Testis (tissue), 3 donors: ENCODE results near the gene KCTD13. TPM values are rescaled to one million over a fixed set of nuclear protein-coding genes. Genes with fewer than 3 reads are reported as not detected.

Experiments
- DNase-seq: peaks from one replicate; pipeline ENCODE4 v3.0.0-alpha.2; 2019
- H3K27ac ChIP-seq, 2 donors: fragments of 200-600 bp; sonication (generic); one replicate each; pipeline ENCODE4 v1.5.1; 2019
- H3K27me3 ChIP-seq: fragments of 200-600 bp; sonication (generic); one replicate; pipeline ENCODE4 v1.5.1; 2019
- H3K36me3 ChIP-seq: fragments of 200-600 bp; sonication (generic); one replicate; pipeline ENCODE4 v1.5.1; 2017; ENCODE audit warnings: low read depth; ENCODE audit errors: missing control alignments
- H3K4me1 ChIP-seq: fragments of 200-600 bp; sonication (generic); one replicate; pipeline ENCODE4 v1.5.1; 2019
- H3K4me3 ChIP-seq, 2 donors: fragments of 200-600 bp; sonication (generic); one replicate each; pipeline ENCODE4 v1.5.1; 2017 to 2019
- H3K9me3 ChIP-seq: fragments of 200-600 bp; sonication (generic); one replicate; pipeline ENCODE4 v1.5.1; 2017
- CTCF ChIP-seq, 3 experiments: fragments of 450-650 bp in 2 of 3; fragments of 200-600 bp in 1 of 3; sonication (generic) in 1 of 3; IDR thresholded peaks; one replicate each; pipeline ENCODE4 v1.5.1; 2016 to 2019; ENCODE audit warnings: antibody characterized with exemption in 3 of 3, mild to moderate bottlenecking in 2 of 3, moderate library complexity in 1 of 3
- POLR2A ChIP-seq: fragments of 450-650 bp; IDR thresholded peaks from one replicate; pipeline ENCODE4 v1.6.1; 2017; ENCODE audit warnings: antibody characterized with exemption, mild to moderate bottlenecking, moderate library complexity
- WGBS, 2 donors: methylation state at CpG; one replicate each; pipeline ENCODE4 v1.1.5; 2018; 5-methylcytosine and 5-hydroxymethylcytosine counted together
- intact Hi-C: fragments of 100-400 bp; cut with DNase I; formaldehyde crosslinking; loops from one replicate; pipeline ENCODE4 v1.15.1; 2023; ENCODE audit warnings: low total_unique reads
- polyA plus RNA-seq: library from polyadenylated mRNA; stranded (reverse); fragments of 350-450 nt; fragmentation: Illumina TruSeq; extraction: RNeasy Lipid Tissue Mini Kit (QIAGEN cat#74804); gene quantifications from one replicate; pipeline ENCODE4 v1.2.3, GENCODE V29; 2014; ENCODE audit warnings: low read depth, low replicate concordance; ENCODE audit not compliant: insufficient read depth
- total RNA-seq, 2 donors: library from RNA; depleted of rRNA; stranded (reverse); fragments of >200 nt; gene quantifications; one replicate each; pipeline ENCODE4 v1.2.3, GENCODE V29; 2016

KCTD13 gene
- total and polyA plus RNA-seq, 3 donors from 2014 or later: 126 to 241 (median 202) TPM

- 60 to 95% methylated on average over 1 to 18 of the region's 19 CpGs for WGBS, 2 donors
- intact Hi-C loops: no loop called here
- TF ChIP-seq CTCF (IDR thresholded peaks at IDR 0.05) (no peak), POLR2A (no peak)
Observed at GRCh38 chr16:29858974-29859373, 67.1 kb downstream of the KCTD13 start.

GRCh38 chr16:29858149-29858849 is 67.7 kb downstream of the KCTD13 start:
- Histone ChIP-seq H3K4me3 (no peak overlapping the region), H3K27me3 (no peaks in the 10 kb centered on the region), H3K36me3 (no peaks in the 10 kb centered on the region), H3K27ac (no peak overlapping the region), H3K4me1 (peaks cover 9% of the 10 kb centered on the region), H3K9me3 (no peaks in the 10 kb centered on the region)
- no peak for TF ChIP-seq POLR2A
- TF ChIP-seq CTCF (IDR thresholded peaks at IDR 0.05): no peak
- DNase-seq: no peak
- intact Hi-C loops: no loop called here
- WGBS, 2 donors: 72 to 75% methylated on average over 10 of the region's 10 CpGs

More at GRCh38 chr16:29858974-29859373, 67.1 kb downstream of the KCTD13 start:
- no peak for DNase-seq
- H3K36me3 ChIP-seq: no peaks in the 10 kb centered on the region
- H3K4me1 ChIP-seq: peaks cover 12% of the 10 kb centered on the region
- H3K4me3 ChIP-seq: no peak overlapping the region
- no peaks in the 10 kb centered on the region for H3K9me3 ChIP-seq
- H3K27me3 ChIP-seq: no peaks in the 10 kb centered on the region
- H3K27ac ChIP-seq: no peak overlapping the region

DNA sequence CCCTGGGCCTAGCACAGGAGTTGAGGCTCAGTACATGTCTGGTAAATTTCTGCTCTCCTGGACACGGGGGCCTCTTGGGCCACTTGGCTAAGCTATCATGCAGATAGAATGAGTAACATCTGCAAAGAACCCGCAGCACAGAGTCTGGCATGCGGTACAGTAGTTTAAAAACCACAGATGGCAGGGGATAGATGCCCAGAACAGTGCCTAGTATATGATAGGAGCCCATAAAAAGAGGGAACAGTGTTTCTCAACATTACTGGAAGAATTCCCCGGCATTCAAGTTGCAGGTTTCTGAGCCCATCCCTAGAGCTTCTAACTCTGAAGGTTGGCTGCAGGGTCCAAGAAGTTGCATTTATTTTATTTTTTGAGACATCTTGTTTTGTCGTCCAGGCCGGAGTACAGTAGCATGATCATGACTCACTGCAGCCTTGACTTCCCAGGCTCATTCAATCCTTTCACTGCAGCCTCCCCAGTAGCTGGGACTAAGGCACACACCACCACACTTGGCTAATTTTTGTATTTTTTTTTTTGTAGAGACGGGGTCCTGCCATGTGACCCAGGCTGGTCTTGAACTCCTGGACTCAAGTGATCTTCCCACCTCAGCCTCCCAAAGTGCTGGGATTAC is 68.8 kb downstream of the KCTD13 start:
- intact Hi-C loops: no loop called here
- Histone ChIP-seq H3K27ac (no peak overlapping the region), H3K4me1 (peaks cover 8% of the 10 kb centered on the region), H3K36me3 (no peaks in the 10 kb centered on the region), H3K9me3 (no peaks in the 10 kb centered on the region), H3K4me3 (no peak overlapping the region), H3K27me3 (no peaks in the 10 kb centered on the region)
- WGBS, 2 donors: 63 to 75% methylated on average over 7 of the region's 7 CpGs
- no peak for TF ChIP-seq POLR2A
- no peak for TF ChIP-seq CTCF (IDR thresholded peaks at IDR 0.05)
- DNase-seq: no peak

Other genes with a start within 250 kb of the KCTD13 start
- gene QPRT, start 247.0 kb downstream of the KCTD13 start, total RNA-seq: 1 to 10 TPM; 4.3 to 7.6 TPM
- gene QPRT, start 247.0 kb downstream of the KCTD13 start, polyA plus RNA-seq: 13.6 TPM
- gene C16orf54, start 180.2 kb downstream of the KCTD13 start, total RNA-seq: under 1 TPM; 0.31 to 0.79 TPM
- gene C16orf54, start 180.2 kb downstream of the KCTD13 start, polyA plus RNA-seq: 1.1 TPM
- gene ZG16, start 148.0 kb downstream of the KCTD13 start, total RNA-seq: under 1 TPM in 1 of 2 donors, not detected in 1; 0.12 TPM
- not detected for gene ZG16, start 148.0 kb downstream of the KCTD13 start, polyA plus RNA-seq
- 10 to 100 TPM; 79.8 to 85.1 TPM for gene KIF22, start 135.5 kb downstream of the KCTD13 start, total RNA-seq
- 69.6 TPM for gene KIF22, start 135.5 kb downstream of the KCTD13 start, polyA plus RNA-seq
- 100 to 1,000 TPM; 173 to 186 TPM for gene MAZ, start 119.7 kb downstream of the KCTD13 start, total RNA-seq
- 217 TPM for gene MAZ, start 119.7 kb downstream of the KCTD13 start, polyA plus RNA-seq
- 10 to 100 TPM; 13.3 to 18.0 TPM for gene PRRT2, start 114.0 kb downstream of the KCTD13 start, total RNA-seq
- 8.0 TPM for gene PRRT2, start 114.0 kb downstream of the KCTD13 start, polyA plus RNA-seq
- 10 to 100 TPM; 53.0 to 68.4 TPM for gene PAGR1, start 110.1 kb downstream of the KCTD13 start, total RNA-seq
- gene PAGR1, start 110.1 kb downstream of the KCTD13 start, polyA plus RNA-seq: 36.1 TPM
- gene MVP, start 105.8 kb downstream of the KCTD13 start, total RNA-seq: 100 to 1,000 TPM; 147 to 224 TPM
- 119 TPM for gene MVP, start 105.8 kb downstream of the KCTD13 start, polyA plus RNA-seq
- 100 to 1,000 TPM in 1 of 2 donors, 10 to 100 TPM in 1; 90.3 to 100 TPM for gene CDIPT, start 63.0 kb downstream of the KCTD13 start, total RNA-seq
- 68.7 TPM for gene CDIPT, start 63.0 kb downstream of the KCTD13 start, polyA plus RNA-seq
- 10 to 100 TPM; 43.7 to 57.5 TPM for gene SEZ6L2, start 26.7 kb downstream of the KCTD13 start, total RNA-seq
- gene SEZ6L2, start 26.7 kb downstream of the KCTD13 start, polyA plus RNA-seq: 40.9 TPM
- gene ASPHD1, start 25.7 kb downstream of the KCTD13 start, total RNA-seq: 10 to 100 TPM in 1 of 2 donors, 1 to 10 TPM in 1; 6.2 to 13.7 TPM
- 11.1 TPM for gene ASPHD1, start 25.7 kb downstream of the KCTD13 start, polyA plus RNA-seq
- gene TMEM219, start 35.9 kb upstream of the KCTD13 start, total RNA-seq: 100 to 1,000 TPM; 160 to 203 TPM
- 280 TPM for gene TMEM219, start 35.9 kb upstream of the KCTD13 start, polyA plus RNA-seq
- 100 to 1,000 TPM; 126 to 140 TPM for gene TAOK2, start 47.6 kb upstream of the KCTD13 start, total RNA-seq
- gene TAOK2, start 47.6 kb upstream of the KCTD13 start, polyA plus RNA-seq: 66.5 TPM
- gene HIRIP3, start 69.4 kb upstream of the KCTD13 start, total RNA-seq: 10 to 100 TPM; 32.1 to 40.2 TPM
- gene HIRIP3, start 69.4 kb upstream of the KCTD13 start, polyA plus RNA-seq: 57.3 TPM
- 10 to 100 TPM; 64.0 to 72.3 TPM for gene INO80E, start 70.0 kb upstream of the KCTD13 start, total RNA-seq
- 98.1 TPM for gene INO80E, start 70.0 kb upstream of the KCTD13 start, polyA plus RNA-seq
- 10 to 100 TPM; 28.3 to 45.3 TPM for gene DOC2A, start 84.8 kb upstream of the KCTD13 start, total RNA-seq
- gene DOC2A, start 84.8 kb upstream of the KCTD13 start, polyA plus RNA-seq: 75.1 TPM
- 10 to 100 TPM; 12.4 to 91.3 TPM for gene C16orf92, start 97.0 kb upstream of the KCTD13 start, total RNA-seq
- gene C16orf92, start 97.0 kb upstream of the KCTD13 start, polyA plus RNA-seq: 20.3 TPM
- 10 to 100 TPM; 51.8 to 82.7 TPM for gene TLCD3B, start 105.0 kb upstream of the KCTD13 start, total RNA-seq
- gene TLCD3B, start 105.0 kb upstream of the KCTD13 start, polyA plus RNA-seq: 194 TPM
- 100 to 1,000 TPM; 373 to 521 TPM for gene ALDOA, start 139.5 kb upstream of the KCTD13 start, total RNA-seq
- gene ALDOA, start 139.5 kb upstream of the KCTD13 start, polyA plus RNA-seq: 467 TPM
- gene PPP4C, start 149.8 kb upstream of the KCTD13 start, total RNA-seq: 100 to 1,000 TPM in 1 of 2 donors, 10 to 100 TPM in 1; 82.1 to 109 TPM
- 154 TPM for gene PPP4C, start 149.8 kb upstream of the KCTD13 start, polyA plus RNA-seq
- 1 to 10 TPM; 1.3 to 2.9 TPM for gene TBX6, start 165.7 kb upstream of the KCTD13 start, total RNA-seq
- gene TBX6, start 165.7 kb upstream of the KCTD13 start, polyA plus RNA-seq: 1.7 TPM
- gene YPEL3, start 170.0 kb upstream of the KCTD13 start, total RNA-seq: 10 to 100 TPM; 69.4 to 75.3 TPM
- gene YPEL3, start 170.0 kb upstream of the KCTD13 start, polyA plus RNA-seq: 55.3 TPM
- 1 to 10 TPM; 1.5 to 4.0 TPM for gene GDPD3, start 187.3 kb upstream of the KCTD13 start, total RNA-seq
- gene GDPD3, start 187.3 kb upstream of the KCTD13 start, polyA plus RNA-seq: 7.2 TPM
- 10 to 100 TPM; 69.4 to 81.8 TPM for gene MAPK3, start 197.0 kb upstream of the KCTD13 start, total RNA-seq
- gene MAPK3, start 197.0 kb upstream of the KCTD13 start, polyA plus RNA-seq: 109 TPM